ENCODE measurements around the gene CIDEC. TPM values are rescaled to one million over a fixed set of nuclear protein-coding genes. Genes with fewer than 3 reads are reported as not detected.

CIDEC gene
- total and polyA plus RNA-seq, 2 of the 13 experiments (the other 11 are each of a cell fraction or from before 2014, with no cell fraction given): 2.5 to 10.4 TPM

DNA sequence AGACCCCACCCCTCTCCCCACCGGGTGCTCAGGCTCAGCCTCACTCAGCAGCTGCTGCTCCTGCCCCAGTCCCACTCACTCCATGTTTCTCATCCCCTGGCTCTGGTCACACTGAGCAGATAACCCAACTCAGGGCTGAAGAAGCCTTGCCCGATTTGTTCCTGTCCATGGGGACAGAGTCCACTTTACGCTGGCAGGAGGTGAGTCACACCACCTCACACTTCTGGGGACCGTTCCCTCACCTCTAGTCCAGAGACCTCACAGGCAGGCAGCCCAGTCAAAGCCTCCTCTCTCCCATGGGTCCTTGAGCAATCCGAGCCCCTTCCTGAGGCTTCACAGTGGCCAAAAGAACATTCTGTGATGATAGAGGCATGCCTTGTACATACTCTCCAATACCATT is 1.4 kb downstream of the CIDEC start (continued):
- TF ChIP-seq ZBTB40 (IDR thresholded peaks at IDR 0.05) (no peak), ZBTB40 (CRISPR knock-in tag; IDR thresholded peaks at IDR 0.05) (0 out of 2 replicates have a peak, but pooled peaks have one; percentile 64), IRF2 (CRISPR knock-in tag; IDR thresholded peaks at IDR 0.05) (0 out of 2 replicates have a peak, but pooled peaks have one; percentile 32), NR2F1 (CRISPR knock-in tag; IDR thresholded peaks at IDR 0.05) (no peak), PPARG (CRISPR knock-in tag; conservative IDR thresholded peaks at IDR 0.05) (peak; percentile 85), ZBTB26 (CRISPR knock-in tag; IDR thresholded peaks at IDR 0.05; ENCODE audit: borderline replicate concordance) (0 out of 2 replicates have a peak, but pooled peaks have one; percentile 15), HNF1B (CRISPR knock-in tag; IDR thresholded peaks at IDR 0.05) (peak; percentile 70; the same call in 1 of the 2 replicates), ZNF484 (CRISPR knock-in tag; IDR thresholded peaks at IDR 0.05; ENCODE audit: borderline replicate concordance, low read depth) (no peak), NFAT5 (CRISPR knock-in tag; IDR thresholded peaks at IDR 0.05) (no peak), KMT2A (CRISPR knock-in tag; IDR thresholded peaks at IDR 0.05) (no peak), KDM5B (CRISPR knock-in tag; IDR thresholded peaks at IDR 0.05; ENCODE audit: borderline replicate concordance) (no peak), EZH2 (conservative IDR thresholded peaks at IDR 0.05; ENCODE audit: low read depth, low read length) (no peak)

Data from HepG2 (cell line).